ENCODE measurements around the gene RXFP3.
"Not testable (repeated sequence)": the region's sequence is repeated elsewhere in the genome, so short reads cannot be mapped to it uniquely, and the experiment has no call there.

RXFP3 gene

GRCh38 chr5:33936381-33937016 is at the start of gene RXFP3:
Gene RXFP3 (plus strand): TSS chr5:33936386. CDS start chr5:33936741, 355 bp downstream.
- no peak for DNase-seq

- no peak for DNase-seq
Observed at GRCh38 chr5:33887268-33887667, 48.9 kb upstream of the RXFP3 start.

- DNase-seq: no peak
Observed at GRCh38 chr5:33888587-33888986, 47.6 kb upstream of the RXFP3 start.

- no peak for DNase-seq
Observed at GRCh38 chr5:33890131-33891032, 45.8 kb upstream of the RXFP3 start.

- DNase-seq: no peak
Observed at GRCh38 chr5:33891446-33891787, 44.8 kb upstream of the RXFP3 start.

- DNase-seq: no peak
Observed at GRCh38 chr5:33891788-33892619, 44.2 kb upstream of the RXFP3 start, which contains the start of gene ADAMTS12. Gene ADAMTS12 (minus strand): TSS chr5:33891990. CDS start chr5:33891856, 134 bp downstream.

- DNase-seq: no peak
Observed at GRCh38 chr5:33892620-33893137, 43.5 kb upstream of the RXFP3 start.

- no peak for DNase-seq
Observed at GRCh38 chr5:33894566-33894965, 41.6 kb upstream of the RXFP3 start.

DNA sequence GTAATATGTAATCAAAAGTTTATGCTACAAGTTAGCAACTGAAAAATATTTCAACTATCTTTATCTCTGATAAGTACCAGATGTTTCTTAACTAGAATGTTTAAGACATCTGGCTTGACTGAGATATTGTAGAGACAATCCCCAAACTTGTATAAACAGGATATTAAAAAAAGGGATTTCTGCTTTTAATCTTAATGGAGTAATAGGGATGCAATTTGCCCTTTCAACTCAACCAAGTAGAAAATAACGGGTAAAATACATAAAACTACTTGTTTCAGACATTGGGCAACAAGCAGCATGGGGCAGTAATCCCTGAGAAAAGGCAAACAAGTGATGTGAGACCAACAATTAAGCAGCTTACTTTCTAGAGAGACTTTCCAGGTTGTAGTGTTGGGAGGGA is 35.0 kb upstream of the RXFP3 start:
- no peak for DNase-seq

DNA sequence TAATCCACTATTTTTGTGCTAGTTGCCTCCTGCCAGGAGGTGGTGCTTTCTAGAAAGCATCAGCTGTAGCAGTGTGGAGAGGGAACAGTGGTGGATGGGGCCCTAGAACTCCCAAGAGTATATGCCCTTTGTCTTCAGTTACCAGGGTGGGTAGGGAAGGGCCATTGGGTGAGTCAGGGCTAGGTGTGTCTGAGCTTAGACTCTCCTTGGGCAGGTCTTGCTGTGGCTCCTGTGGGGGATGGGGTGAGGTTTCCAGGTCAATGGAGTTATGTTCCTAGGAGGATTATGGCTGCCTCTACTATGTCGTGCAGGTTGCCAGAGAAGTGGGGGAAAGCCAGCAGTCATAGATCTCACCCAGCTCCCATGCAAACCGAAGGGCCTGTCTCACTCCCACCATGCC is 33.1 kb upstream of the RXFP3 start:
- DNase-seq: no peak

DNA sequence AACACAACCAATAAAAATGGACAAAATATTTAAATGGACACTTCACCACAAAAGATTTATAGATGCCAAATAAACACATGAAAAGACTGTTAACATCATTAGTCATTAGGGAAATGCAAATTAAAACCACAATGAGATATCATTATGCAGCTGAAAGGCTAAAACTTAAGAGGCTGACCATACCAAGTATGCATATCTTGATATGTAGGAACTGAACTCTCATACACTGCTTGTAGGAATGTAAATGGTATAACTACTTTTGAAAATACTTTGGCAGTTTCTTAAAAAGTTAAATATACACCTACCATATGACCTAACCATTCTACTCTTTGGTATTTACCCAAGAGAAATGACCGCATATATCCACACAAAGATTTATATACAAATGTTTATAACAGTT is 30.8 kb upstream of the RXFP3 start:
- no peak for DNase-seq

GRCh38 chr5:33906248-33906647 is 29.9 kb upstream of the RXFP3 start:
- DNase-seq: not testable (repeated sequence)

DNA sequence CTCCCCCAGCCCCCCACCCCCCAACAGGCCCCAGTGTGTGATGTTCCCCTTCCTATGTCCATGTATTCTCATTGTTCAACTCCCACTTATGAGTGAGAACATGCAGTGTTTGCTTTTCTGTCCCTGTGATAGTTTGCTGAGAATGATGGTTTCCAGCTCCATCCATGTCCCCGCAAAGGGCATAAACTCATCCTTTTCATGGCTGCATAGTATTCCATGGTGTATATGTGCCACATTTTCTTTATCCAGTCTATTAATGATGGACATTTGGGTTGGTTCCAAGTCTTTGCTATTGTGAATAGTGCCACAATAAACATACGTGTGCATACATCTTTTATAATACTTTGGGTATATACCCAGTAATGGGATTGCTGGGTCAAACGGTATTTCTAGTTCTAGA is 21.3 kb upstream of the RXFP3 start:
- not testable (repeated sequence) for DNase-seq

GRCh38 chr5:33921002-33921401 is 15.2 kb upstream of the RXFP3 start:
- DNase-seq: no peak

GRCh38 chr5:33925278-33925677 is 10.9 kb upstream of the RXFP3 start:
- DNase-seq: no peak

GRCh38 chr5:33927685-33928084 is 8.5 kb upstream of the RXFP3 start:
- no peak for DNase-seq

DNA sequence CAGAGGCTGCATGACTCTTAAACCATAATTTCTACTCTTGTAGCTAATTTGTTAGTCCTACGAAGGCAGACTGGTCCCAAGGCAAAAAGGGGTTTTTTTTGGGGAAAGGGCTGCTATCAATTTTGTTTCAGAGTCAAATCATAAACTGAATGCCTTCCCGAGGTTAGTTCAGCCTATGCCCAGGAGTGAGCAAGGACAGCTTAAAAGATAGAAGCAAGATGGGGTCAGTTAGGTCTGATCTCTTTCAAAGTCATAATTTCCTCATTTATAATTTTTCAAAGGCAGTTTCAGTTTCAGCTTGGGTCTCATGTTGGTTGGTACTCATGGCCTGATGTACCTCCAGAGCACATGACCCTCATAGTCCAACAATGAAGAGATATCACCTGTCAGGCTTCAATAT is 7.9 kb upstream of the RXFP3 start:
- no peak for DNase-seq

GRCh38 chr5:33929925-33930690 is 6.1 kb upstream of the RXFP3 start:
- DNase-seq: no peak

DNA sequence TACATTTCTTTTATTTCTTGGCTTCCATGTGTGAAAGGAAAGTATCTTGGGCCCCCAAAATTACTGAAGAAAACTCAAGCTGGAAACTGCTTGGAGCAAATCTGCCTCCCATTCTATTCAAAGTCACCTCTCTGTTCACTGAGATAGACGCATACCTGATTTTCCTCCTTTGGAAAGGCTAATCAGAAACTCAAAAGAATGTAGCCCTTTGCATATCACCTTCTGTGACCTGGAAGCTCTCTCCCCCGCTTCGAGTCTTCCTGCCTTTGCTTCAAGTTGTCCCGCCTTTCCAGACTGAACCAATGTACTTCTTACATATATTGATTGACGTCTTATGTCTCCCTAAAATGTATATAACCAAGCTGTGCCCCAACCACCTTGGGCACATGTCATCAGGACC is 5.0 kb upstream of the RXFP3 start:
- no peak for DNase-seq

DNA sequence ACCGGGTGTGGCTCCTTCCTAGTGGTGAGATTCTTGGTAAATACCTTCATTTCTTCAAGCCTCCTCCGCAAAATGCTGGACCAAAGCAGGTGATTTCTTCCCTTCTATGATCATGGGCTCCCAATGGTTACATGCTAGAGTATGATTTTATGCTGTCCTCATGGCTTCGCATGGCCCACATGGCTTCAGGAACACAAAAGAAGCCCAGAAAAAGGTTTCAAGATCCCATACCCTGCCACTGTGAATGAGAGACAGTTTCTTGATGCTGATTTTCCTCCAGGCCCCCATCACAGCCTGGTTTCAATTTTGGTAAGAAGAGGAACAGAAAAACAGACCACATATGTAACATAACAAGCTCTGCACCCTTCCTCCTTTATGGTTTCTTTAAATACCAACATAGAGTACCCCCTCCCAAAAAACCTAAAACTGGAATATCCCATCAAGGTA is 2.4 kb upstream of the RXFP3 start:
- no peak for DNase-seq

GRCh38 chr5:33934176-33934575 is 2.0 kb upstream of the RXFP3 start:
- no peak for DNase-seq

GRCh38 chr5:33936004-33936380 is 194 bp upstream of the RXFP3 start:
- no peak for DNase-seq
